GM23338 (cell line): Measurements from ENCODE around the gene SLF2. TPM values are rescaled to one million over a fixed set of nuclear protein-coding genes. Genes with fewer than 3 reads are reported as not detected.

Experiments
- ATAC-seq: fragments of 200-7000 bp; cut with Tn5 transposase; 3 replicates; pipeline ENCODE4 v1.9.1; 2020
- DNase-seq: peaks from one replicate; pipeline ENCODE4 v3.0.0-alpha.2; 2015; ENCODE audit warnings: low spot score
- H2AFZ ChIP-seq: fragments of 200-600 bp; sonication (generic); 2 replicates; pipeline ENCODE4 v1.8.0; 2016; ENCODE audit warnings: antibody characterized with exemption, mild to moderate bottlenecking, moderate library complexity
- H3F3A ChIP-seq: fragments of 200-600 bp; sonication (generic); replicated peaks from 2 replicates; pipeline ENCODE4 v1.8.0; 2017; ENCODE audit warnings: antibody characterized with exemption, mixed run types, low read depth
- H3K27ac ChIP-seq: fragments of 200-600 bp; sonication (generic); 2 replicates; pipeline ENCODE4 v1.6.1; 2016; ENCODE audit warnings: low read depth
- H3K27me3 ChIP-seq: fragments of 200-600 bp; sonication (generic); 2 replicates; pipeline ENCODE4 v1.8.0; 2016; ENCODE audit warnings: mild to moderate bottlenecking, mixed run types, moderate library complexity; ENCODE audit not compliant: insufficient read depth
- H3K36me3 ChIP-seq: fragments of 200-600 bp; sonication (generic); 2 replicates; pipeline ENCODE4 v1.8.0; 2016; ENCODE audit warnings: mild to moderate bottlenecking; ENCODE audit not compliant: insufficient read depth
- H3K4me1 ChIP-seq: fragments of 200-600 bp; sonication (generic); 2 replicates; pipeline ENCODE4 v1.8.0; 2016; ENCODE audit warnings: mild to moderate bottlenecking, moderate library complexity; ENCODE audit not compliant: insufficient read depth
- H3K4me2 ChIP-seq: fragments of 200-600 bp; sonication (generic); 2 replicates; pipeline ENCODE4 v1.7.1; 2017; ENCODE audit warnings: mixed run types
- H3K4me3 ChIP-seq: fragments of 200-600 bp; sonication (generic); 2 replicates; pipeline ENCODE4 v1.6.1; 2016; ENCODE audit warnings: mixed run types
- H3K79me2 ChIP-seq: fragments of 200-600 bp; sonication (generic); replicated peaks from 2 replicates; pipeline ENCODE4 v1.8.0; 2017; ENCODE audit warnings: mild to moderate bottlenecking; ENCODE audit not compliant: insufficient read depth
- H3K9me2 ChIP-seq: fragments of 200-600 bp; sonication (generic); 2 replicates; pipeline ENCODE4 v1.8.0; 2017; ENCODE audit not compliant: insufficient read depth
- H4K20me1 ChIP-seq: fragments of 200-600 bp; sonication (generic); replicated peaks from 2 replicates; pipeline ENCODE4 v1.8.0; 2017; ENCODE audit warnings: mild to moderate bottlenecking; ENCODE audit not compliant: insufficient read depth
- H3K27ac Mint-ChIP-seq: 2 replicates; pipeline ENCODE4 v1.8.0; 2020; ENCODE audit warnings: inconsistent platforms, mild to moderate bottlenecking, moderate library complexity, mixed read lengths
- H3K27me3 Mint-ChIP-seq: 3 replicates; pipeline ENCODE4 v1.8.0; 2022; ENCODE audit warnings: low read depth, mild to moderate bottlenecking, moderate library complexity, mixed read lengths, inconsistent platforms; ENCODE audit not compliant: insufficient read depth, poor library complexity
- H3K36me3 Mint-ChIP-seq: 3 replicates; pipeline ENCODE4 v1.8.0; 2021; ENCODE audit warnings: low read depth, mild to moderate bottlenecking, inconsistent platforms, moderate library complexity, mixed read lengths
- H3K4me1 Mint-ChIP-seq: 3 replicates; pipeline ENCODE4 v1.8.0; 2020; ENCODE audit warnings: mild to moderate bottlenecking, inconsistent platforms, mixed read lengths
- H3K4me3 Mint-ChIP-seq: 3 replicates; pipeline ENCODE4 v1.8.0; 2021; ENCODE audit warnings: moderate library complexity, mild to moderate bottlenecking, inconsistent platforms, mixed read lengths
- H3K9me3 Mint-ChIP-seq: 3 replicates; pipeline ENCODE4 v1.8.0; 2020; ENCODE audit warnings: moderate library complexity, mild to moderate bottlenecking, inconsistent platforms, mixed read lengths
- CREB1 ChIP-seq: fragments of 250-450 bp; sonication (Bioruptor Pico); IDR thresholded peaks from 2 replicates; pipeline ENCODE4 v1.5.0; 2020; ENCODE audit warnings: low read depth, mild to moderate bottlenecking, moderate library complexity
- CTCF ChIP-seq, 2 experiments: fragments of 200-600 bp in 1 of 2; sonication (generic) in 1 of 2; conservative IDR thresholded peaks; 2 replicates each; pipeline versions ENCODE4 v1.5.1 to v1.6.1; 2016 to 2017; ENCODE audit warnings: antibody characterized with exemption in 2 of 2, low read depth in 2 of 2, mild to moderate bottlenecking in 2 of 2, moderate library complexity in 1 of 2
- ETS1 ChIP-seq: IDR thresholded peaks from 2 replicates; pipeline ENCODE4 v1.6.1; 2016; ENCODE audit warnings: antibody characterized with exemption
- EZH2 ChIP-seq: fragments of 200-600 bp; sonication (generic); IDR thresholded peaks from one replicate; pipeline ENCODE4 v1.8.0; 2017; ENCODE audit warnings: antibody characterized with exemption, mild to moderate bottlenecking, low read depth; ENCODE audit not compliant: unreplicated experiment
- EZH2phosphoT487 ChIP-seq: fragments of 200-600 bp; sonication (generic); IDR thresholded peaks from one replicate; pipeline ENCODE4 v1.8.1; 2018; ENCODE audit warnings: antibody characterized with exemption; ENCODE audit not compliant: unreplicated experiment
- JUNB ChIP-seq: IDR thresholded peaks from one replicate; pipeline ENCODE4 v1.6.1; 2016; ENCODE audit warnings: antibody characterized with exemption; ENCODE audit not compliant: unreplicated experiment
- NANOG ChIP-seq: IDR thresholded peaks from 2 replicates; pipeline ENCODE4 v1.6.1; 2016; ENCODE audit warnings: antibody characterized with exemption, borderline replicate concordance
- POLR2AphosphoS5 ChIP-seq: IDR thresholded peaks from 2 replicates; pipeline ENCODE4 v1.6.1; 2016; ENCODE audit warnings: antibody characterized with exemption, low read depth
- REST ChIP-seq: IDR thresholded peaks from one replicate; pipeline ENCODE4 v1.6.1; 2018; ENCODE audit warnings: antibody characterized with exemption; ENCODE audit not compliant: unreplicated experiment
- STAT1 ChIP-seq: IDR thresholded peaks from one replicate; pipeline ENCODE4 v1.6.1; 2016; ENCODE audit warnings: antibody characterized with exemption; ENCODE audit not compliant: unreplicated experiment
- ZNF114 ChIP-seq: fragments of 250-450 bp; sonication (Bioruptor Pico); IDR thresholded peaks from 2 replicates; pipeline ENCODE4 v1.5.0; 2020; ENCODE audit warnings: mild to moderate bottlenecking, moderate library complexity
- ZNF331 ChIP-seq: fragments of 250-450 bp; sonication (Bioruptor Pico); IDR thresholded peaks from 2 replicates; pipeline ENCODE4 v1.5.0; 2020; ENCODE audit warnings: low read depth, mild to moderate bottlenecking, moderate library complexity
- ZNF462 ChIP-seq: fragments of 250-450 bp; sonication (Bioruptor Pico); IDR thresholded peaks from 2 replicates; pipeline ENCODE4 v1.5.0; 2020; ENCODE audit warnings: mild to moderate bottlenecking, moderate library complexity
- polyA plus RNA-seq: library from polyadenylated mRNA; unstranded; fragments of >200 nt; fragmentation: Nextera tagmentation; extraction: Ambion mirVana; gene quantifications from 2 replicates; pipeline ENCODE4 v1.2.1, GENCODE V29; 2016
- total RNA-seq: library from RNA; depleted of rRNA; stranded (reverse); fragments of >200 nt; shearing (Covaris generic); gene quantifications from 2 replicates; pipeline ENCODE4 v1.2.3, GENCODE V29; 2014

The SLF2 gene
- total and polyA plus RNA-seq, 2 experiments from 2014 or later, result 13.6 to 22.1 TPM

- H3K9me3 Mint-ChIP-seq, result no peaks in the 10 kb centered on the region; the same call in 2 of the 3 replicates
- H4K20me1 ChIP-seq, result 0 out of 2 replicates have a peak, but pooled peaks cover 7% of the 10 kb centered on the region
- H3K27ac ChIP-seq, result no peak overlapping the region
- H2AFZ ChIP-seq, result no peak overlapping the region
- no peaks in the 10 kb centered on the region for H3K9me2 ChIP-seq
- peaks cover 16% of the 10 kb centered on the region for H3K79me2 ChIP-seq
- no peak overlapping the region for H3K4me3 Mint-ChIP-seq
- 0 out of 2 replicates have a peak, but pooled peaks cover 3% of the 10 kb centered on the region for H3F3A ChIP-seq
- H3K4me3 ChIP-seq, result no peak overlapping the region
- H3K27ac Mint-ChIP-seq, result no peak overlapping the region
- H3K36me3 ChIP-seq, result no peaks in the 10 kb centered on the region; the same call in 1 of the 2 replicates
- peaks cover 17% of the 10 kb centered on the region for H3K4me1 Mint-ChIP-seq
- ATAC-seq, result no peak
- peaks cover 11% of the 10 kb centered on the region for H3K4me1 ChIP-seq
- H3K36me3 Mint-ChIP-seq, result peaks cover 38% of the 10 kb centered on the region
- no peak overlapping the region for H3K4me2 ChIP-seq
- peaks cover 12% of the 10 kb centered on the region for H3K27me3 Mint-ChIP-seq
- no peaks in the 10 kb centered on the region for H3K27me3 ChIP-seq
- no peak for TF ChIP-seq REST
- TF ChIP-seq STAT1, result no peak
- no peak for TF ChIP-seq ZNF462 (CRISPR knock-in tag)
- TF ChIP-seq CTCF (conservative IDR thresholded peaks at IDR 0.05; ENCODE audit: low read depth in 2 of 2), result no peak
- TF ChIP-seq CREB1 (CRISPR knock-in tag), result no peak
- no peak for TF ChIP-seq JUNB
- TF ChIP-seq EZH2phosphoT487, result no peak
- no peak for TF ChIP-seq ETS1
- no peak for TF ChIP-seq NANOG
- no peak for TF ChIP-seq ZNF331
- TF ChIP-seq POLR2AphosphoS5, result no peak
- no peak for TF ChIP-seq ZNF114 (CRISPR knock-in tag)
- TF ChIP-seq EZH2, result no peak
- no peak for DNase-seq
Measured at GRCh38 chr10:101005361-101005760, 92.6 kb downstream of the SLF2 start.
